ENCODE measurements around the gene NID1. TPM values are rescaled to one million over a fixed set of nuclear protein-coding genes. Genes with fewer than 3 reads are reported as not detected.

The NID1 gene
- total and polyA plus RNA-seq, 2 donors (not counting 3 experiments of a cell fraction or from before 2014, with no cell fraction given): 87.0 to 109 TPM

DNA sequence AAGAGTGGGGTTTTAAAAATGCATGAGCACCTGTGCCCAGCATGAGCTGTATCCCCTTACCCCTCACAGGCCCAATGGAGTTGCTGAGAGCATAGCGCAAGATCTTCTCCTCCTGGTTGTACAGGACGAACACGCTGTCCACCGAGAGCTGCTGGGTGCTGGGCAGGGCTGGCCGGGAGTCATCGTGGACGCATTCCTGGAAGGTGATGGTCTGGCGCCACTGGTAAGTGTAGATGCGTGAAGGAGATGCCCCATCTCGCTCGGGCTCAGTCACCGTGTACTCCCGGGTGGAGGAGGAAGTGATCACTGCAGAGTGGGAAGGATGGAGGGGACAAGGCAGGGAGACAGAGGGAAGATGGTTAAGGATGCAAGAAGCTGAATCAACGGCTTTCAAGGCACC, 39.1 kb downstream of the NID1 start:
- Histone ChIP-seq H3K9me3 (replicated peaks; ENCODE audit: control insufficient read depth, insufficient read depth, low read length) (no peaks in the 10 kb centered on the region), H3K79me2 (ENCODE audit: control insufficient read depth, insufficient read depth, low read length) (no peaks in the 10 kb centered on the region), H3K4me2 (ENCODE audit: insufficient read depth, low read length) (no peak overlapping the region), H4K20me1 (replicated peaks; ENCODE audit: control insufficient read depth, extremely low read depth, insufficient read depth, low read length) (no peaks in the 10 kb centered on the region), H3K27me3 (ENCODE audit: control insufficient read depth in 2 of 2, insufficient read depth in 2 of 2, low read length in 2 of 2) (no peaks in the 10 kb centered on the region), H2AFZ (ENCODE audit: low read depth, low read length) (no peak overlapping the region), H3K27ac (ENCODE audit: insufficient read depth, low read depth, low read length) (no peak overlapping the region), H3K9ac (replicated peaks; ENCODE audit: extremely low read depth, insufficient read depth, low read length) (no peak overlapping the region), H3K4me3 (replicated peaks in 1 of 3; ENCODE audit: insufficient read depth in 1 of 3, low read depth in 1 of 3, low read length in 3 of 3) (no peak overlapping the region), H3K4me1 (ENCODE audit: control insufficient read depth, extremely low read depth, insufficient read depth, low read length) (no peaks in the 10 kb centered on the region), H3K9me1 (replicated peaks; ENCODE audit: control insufficient read depth, extremely low read depth, insufficient read depth, low read length) (no peaks in the 10 kb centered on the region), H3K36me3 (ENCODE audit: control insufficient read depth in 2 of 2, extremely low read depth in 1 of 2, insufficient read depth in 2 of 2, low read length in 2 of 2) (peaks cover 13 to 31% of the 10 kb centered on the region in 2 experiments)
- no peak for TF ChIP-seq EZH2 (IDR thresholded peaks at IDR 0.05; ENCODE audit: borderline replicate concordance, low read depth, low read length, severe bottlenecking)
- no peak for TF ChIP-seq MYC (IDR thresholded peaks at IDR 0.05; ENCODE audit: low read depth, low read length)
- no peak for TF ChIP-seq POLR2A (IDR thresholded peaks at IDR 0.05; ENCODE audit: low read depth, low read length)
- no peak for TF ChIP-seq JUN (IDR thresholded peaks at IDR 0.05; ENCODE audit: borderline replicate concordance, insufficient read depth, insufficient read length, low read depth)
- TF ChIP-seq, protein P1, sequence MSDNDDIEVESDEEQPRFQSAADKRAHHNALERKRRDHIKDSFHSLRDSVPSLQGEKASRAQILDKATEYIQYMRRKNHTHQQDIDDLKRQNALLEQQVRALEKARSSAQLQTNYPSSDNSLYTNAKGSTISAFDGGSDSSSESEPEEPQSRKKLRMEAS (IDR thresholded peaks at IDR 0.05; ENCODE audit: insufficient read depth, insufficient read length): no peak
- no peak for TF ChIP-seq FOS (IDR thresholded peaks at IDR 0.05; ENCODE audit: borderline replicate concordance, insufficient read depth, low read length)
- TF ChIP-seq GATA2 (IDR thresholded peaks at IDR 0.05; ENCODE audit: insufficient read depth, insufficient read length, low read depth, low read length): no peak
- no peak for TF ChIP-seq POLR2AphosphoS5 (IDR thresholded peaks at IDR 0.05; ENCODE audit: insufficient read depth, low read depth, low read length)
- TF ChIP-seq CTCF (IDR thresholded peaks at IDR 0.05; ENCODE audit: extremely low read depth in 1 of 2, insufficient read depth in 1 of 2, low read depth in 1 of 2, low read length in 2 of 2): no peak
- CTCF ChIA-PET: no interaction called here
- dilution Hi-C loops (cut with MboI; ENCODE audit: extremely low pct_ligation_motif_present, low sequenced_read_pairs): no loop called here
- DNase-seq (ENCODE audit: low read depth, low spot score): no peak
- no TSS peak for BruUV-seq (replicated peaks)
- no peak for FAIRE-seq
- POLR2A ChIA-PET: no interaction called here
- intact Hi-C loops (cut with micrococcal nuclease): no loop called here

Data from endothelial cell of umbilical vein (primary cell).